GM12878 (cell line): Measurements from ENCODE around the gene SMAD2. TPM values are rescaled to one million over a fixed set of nuclear protein-coding genes. Genes with fewer than 3 reads are reported as not detected.

Experiments
- ATAC-seq: fragments of 200-7000 bp; cut with Tn5 transposase; 3 replicates; pipeline ENCODE4 v1.9.1; 2020; ENCODE audit warnings: mild to moderate bottlenecking, moderate library complexity
- BruUV-seq: library from RNA; stranded (reverse); fragments of 400-500 nt; replicated peaks from 2 replicates; lab custom pipeline; 2021; lab: Mats Ljungman, UMichigan
- CTCF ChIA-PET: fragments of 300-600 bp; sonication (Branson Sonifier 250); formaldehyde crosslinking; extraction: SDS; loops from one replicate; lab custom pipeline; 2021; ENCODE audit warnings: inconsistent platforms; lab: Yijun Ruan, JAX
- POLR2A ChIA-PET: fragments of 350-600 bp; formaldehyde crosslinking; extraction: SDS; loops from one replicate; lab custom pipeline; 2021; ENCODE audit warnings: inconsistent platforms; lab: Charles Lee
- RAD21 ChIA-PET: fragments of 300-600 bp; sonication (Branson Sonifier 250); formaldehyde crosslinking; loops from one replicate; lab custom pipeline; 2023; ENCODE audit warnings: antibody characterized with exemption; ENCODE audit not compliant: unreplicated experiment; lab: Charles Lee
- SMC1A ChIA-PET: fragments of 300-600 bp; sonication (Branson Sonifier 250); formaldehyde crosslinking; loops from one replicate; lab custom pipeline; 2023; ENCODE audit not compliant: unreplicated experiment, uncharacterized antibody; lab: Charles Lee
- DNase-seq: peaks from one replicate; pipeline ENCODE4 v3.0.0-alpha.2; 2011; ENCODE audit warnings: low read depth, low spot score
- FAIRE-seq: peaks from 3 replicates; lab custom pipeline; 2011; peaks lifted over from hg19 to GRCh38; lab: Jason Lieb, UNC
- H2AFZ ChIP-seq: 2 replicates; pipeline ENCODE4 v1.6.0; 2011; ENCODE audit warnings: low read depth, low read length, control low read depth; ENCODE audit not compliant: control insufficient read depth
- H3K27ac ChIP-seq: 2 replicates; pipeline ENCODE4 v1.5.1; 2011; ENCODE audit warnings: control low read depth; ENCODE audit not compliant: control insufficient read depth, insufficient read depth
- H3K27me3 ChIP-seq, 2 experiments: replicated peaks in 1 of 2; 2 replicates each; pipeline versions ENCODE4 v1.6.0 to v1.6.1; 2011; ENCODE audit warnings: low read length in 1 of 2; ENCODE audit not compliant: control insufficient read depth in 2 of 2, insufficient read depth in 2 of 2
- H3K36me3 ChIP-seq, 2 experiments: 2 replicates each; pipeline ENCODE4 v1.5.1; 2011; ENCODE audit warnings: low read length in 1 of 2; ENCODE audit not compliant: control insufficient read depth in 2 of 2, insufficient read depth in 2 of 2
- H3K4me1 ChIP-seq: 2 replicates; pipeline ENCODE4 v1.6.1; 2011; ENCODE audit warnings: mild to moderate bottlenecking, low read length, moderate library complexity, mixed read lengths; ENCODE audit not compliant: control insufficient read depth, insufficient read depth
- H3K4me2 ChIP-seq: 2 replicates; pipeline ENCODE4 v1.6.0; 2011; ENCODE audit warnings: control low read depth; ENCODE audit not compliant: control insufficient read depth, insufficient read depth
- H3K4me3 ChIP-seq: fragments of 200-600 bp; sonication (generic); 2 replicates; pipeline ENCODE4 v1.5.1; 2016
- H3K79me2 ChIP-seq: 2 replicates; pipeline ENCODE4 v1.6.0; 2011; ENCODE audit warnings: low read length; ENCODE audit not compliant: control insufficient read depth, insufficient read depth
- H3K9ac ChIP-seq: 2 replicates; pipeline ENCODE4 v1.8.0; 2011; ENCODE audit warnings: low read length, control low read depth, mixed read lengths; ENCODE audit not compliant: control insufficient read depth, insufficient read depth
- H3K9me3 ChIP-seq: replicated peaks from 3 replicates; pipeline ENCODE4 v1.5.1; 2011; ENCODE audit warnings: mild to moderate bottlenecking, low read length; ENCODE audit not compliant: control insufficient read depth, insufficient read depth
- H4K20me1 ChIP-seq: 2 replicates; pipeline ENCODE4 v1.6.0; 2011; ENCODE audit not compliant: control insufficient read depth, insufficient read depth
- ESRRA ChIP-seq: IDR thresholded peaks from 2 replicates; pipeline ENCODE4 v1.6.1; 2012; ENCODE audit warnings: mild to moderate bottlenecking, low read length, improper control_type of control experiment
- HDAC6 ChIP-seq: fragments of 200-600 bp; sonication (generic); IDR thresholded peaks from one replicate; pipeline ENCODE4 v1.8.0; 2017; ENCODE audit warnings: antibody characterized with exemption; ENCODE audit not compliant: unreplicated experiment
- NFIC ChIP-seq: IDR thresholded peaks from 2 replicates; pipeline ENCODE4 v1.6.1; 2012; ENCODE audit warnings: low read depth, mild to moderate bottlenecking, inconsistent platforms, low read length, moderate library complexity
- WRNIP1 ChIP-seq: IDR thresholded peaks from 2 replicates; pipeline ENCODE4 v1.6.1; 2011; ENCODE audit warnings: low read depth, low read length, improper control_type of control experiment, borderline replicate concordance
- ZNF217 ChIP-seq: fragments of 450-650 bp; IDR thresholded peaks from 2 replicates; pipeline ENCODE4 v1.6.1; 2017; ENCODE audit warnings: antibody characterized with exemption, mild to moderate bottlenecking
- WGBS: methylation state at CpG from one replicate; pipeline ENCODE4 v1.1.6; 2016; ENCODE audit warnings: low lambda C conversion rate; ENCODE audit not compliant: insufficient replicate concordance, insufficient coverage; ENCODE audit errors: missing lambda C conversion rate; 5-methylcytosine and 5-hydroxymethylcytosine counted together
- in situ Hi-C: fragments of 300-500 bp; cut with MboI; formaldehyde crosslinking; loops from 9 replicates; pipeline ENCODE4 v1.14.3; 2018; ENCODE audit warnings: mixed read lengths
- intact Hi-C: fragments of 100-400 bp; cut with micrococcal nuclease; formaldehyde crosslinking; loops from one replicate; pipeline ENCODE4 v1.14.2; 2022; ENCODE audit not compliant: unreplicated experiment
- polyA plus RNA-seq, 11 experiments: library from polyadenylated mRNA; depleted of rRNA in 4 of 11; unstranded in 6 of 11; stranded (reverse) in 5 of 11; fragments of >200 nt; fragmentation: Nextera tagmentation in 4 of 11; fragmentation: Illumina TruSeq in 1 of 11; extraction: Ambion mirVana in 4 of 11; extraction: Trizol in 1 of 11; gene quantifications; 1 replicate in 1 of 11; 2 replicates in 10 of 11; pipeline versions ENCODE4 v1.2.1 to v1.2.3, GENCODE V29; 2011 to 2016; ENCODE audit warnings: inconsistent platforms in 2 of 11, missing spikeins in 2 of 11, low read depth in 1 of 11
- total RNA-seq, 4 experiments: library from RNA; depleted of rRNA in 3 of 4; stranded (reverse); fragments of >200 nt in 3 of 4; fragmentation: Illumina TruSeq in 1 of 4; extraction: Trizol in 1 of 4; gene quantifications; 2 replicates each; pipeline versions ENCODE4 v1.2.1 to v1.2.3, GENCODE V29; 2013 to 2021
- TF ChIP-seq, protein P1 (sequence below): fragments of 450-650 bp; IDR thresholded peaks from 2 replicates; pipeline ENCODE4 v1.6.1; 2017; ENCODE audit warnings: mild to moderate bottlenecking, moderate library complexity

The SMAD2 gene
- total and polyA plus RNA-seq, 10 of the 15 experiments (the other 5 are each of a cell fraction or from before 2014, with no cell fraction given): 28.8 to 111 (median 65.8) TPM

DNA sequence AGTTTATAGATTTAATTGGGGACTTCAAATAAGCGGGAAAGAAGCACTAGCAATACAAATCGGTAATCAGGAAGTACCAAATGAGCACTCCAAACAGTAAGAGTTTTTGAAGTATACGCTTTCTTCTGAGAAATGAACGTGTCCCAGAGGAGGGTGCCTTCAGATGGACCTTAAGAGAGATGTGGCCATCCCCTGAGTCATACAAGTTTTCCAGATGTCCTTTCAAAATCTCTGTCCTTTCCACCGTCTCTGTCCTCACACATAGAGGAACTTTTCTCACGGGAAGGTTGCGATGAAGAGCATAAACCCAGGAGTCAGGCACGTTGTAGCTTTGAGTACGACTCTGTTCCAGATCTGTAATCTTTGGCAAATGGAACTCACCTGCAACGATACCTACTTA, 1.7 kb upstream of the SMAD2 start:
- Histone ChIP-seq H4K20me1 (peaks cover under 1% of the 10 kb centered on the region; the same call in 1 of the 2 replicates), H3K4me3 (0 out of 2 replicates have a peak overlapping the region, but pooled peaks have one; percentile 63), H3K79me2 (peaks cover 28% of the 10 kb centered on the region), H3K9ac (peak overlapping the region; percentile 86; the same call in 1 of the 2 replicates), H3K9me3 (no peaks in the 10 kb centered on the region; the same call in 2 of the 3 replicates), H2AFZ (no peak overlapping the region; the same call in 1 of the 2 replicates), H3K27me3 (no peaks in the 10 kb centered on the region), H3K4me2 (peak overlapping the region; percentile 91), H3K27ac (no peak overlapping the region), H3K4me1 (no peaks in the 10 kb centered on the region), H3K36me3 (no peaks in the 10 kb centered on the region)
- intact Hi-C loops (loop anchor here (5.0 kb wide), 1 partner anchor 90 kb away; no protein-coding TSS in a partner anchor), in situ Hi-C loops (no loop called here)
- ChIA-PET POLR2A (no interaction called here), RAD21 (no interaction called here), CTCF (no interaction called here), SMC1A (interaction anchor here (1.4 kb wide), 1 partner anchor 29 kb away, joined by 4 read pairs; no protein-coding TSS in a partner anchor)
- BruUV-seq: no TSS peak
- DNase-seq (no peak), ATAC-seq (no peak), FAIRE-seq (no peak)
- 91% methylated on average over 10 of the region's 10 CpGs for WGBS
- TF ChIP-seq WRNIP1 (no peak), NFIC (no peak), HDAC6 (no peak), ZNF217 (no peak), ESRRA (no peak)
- TF ChIP-seq, protein P1, sequence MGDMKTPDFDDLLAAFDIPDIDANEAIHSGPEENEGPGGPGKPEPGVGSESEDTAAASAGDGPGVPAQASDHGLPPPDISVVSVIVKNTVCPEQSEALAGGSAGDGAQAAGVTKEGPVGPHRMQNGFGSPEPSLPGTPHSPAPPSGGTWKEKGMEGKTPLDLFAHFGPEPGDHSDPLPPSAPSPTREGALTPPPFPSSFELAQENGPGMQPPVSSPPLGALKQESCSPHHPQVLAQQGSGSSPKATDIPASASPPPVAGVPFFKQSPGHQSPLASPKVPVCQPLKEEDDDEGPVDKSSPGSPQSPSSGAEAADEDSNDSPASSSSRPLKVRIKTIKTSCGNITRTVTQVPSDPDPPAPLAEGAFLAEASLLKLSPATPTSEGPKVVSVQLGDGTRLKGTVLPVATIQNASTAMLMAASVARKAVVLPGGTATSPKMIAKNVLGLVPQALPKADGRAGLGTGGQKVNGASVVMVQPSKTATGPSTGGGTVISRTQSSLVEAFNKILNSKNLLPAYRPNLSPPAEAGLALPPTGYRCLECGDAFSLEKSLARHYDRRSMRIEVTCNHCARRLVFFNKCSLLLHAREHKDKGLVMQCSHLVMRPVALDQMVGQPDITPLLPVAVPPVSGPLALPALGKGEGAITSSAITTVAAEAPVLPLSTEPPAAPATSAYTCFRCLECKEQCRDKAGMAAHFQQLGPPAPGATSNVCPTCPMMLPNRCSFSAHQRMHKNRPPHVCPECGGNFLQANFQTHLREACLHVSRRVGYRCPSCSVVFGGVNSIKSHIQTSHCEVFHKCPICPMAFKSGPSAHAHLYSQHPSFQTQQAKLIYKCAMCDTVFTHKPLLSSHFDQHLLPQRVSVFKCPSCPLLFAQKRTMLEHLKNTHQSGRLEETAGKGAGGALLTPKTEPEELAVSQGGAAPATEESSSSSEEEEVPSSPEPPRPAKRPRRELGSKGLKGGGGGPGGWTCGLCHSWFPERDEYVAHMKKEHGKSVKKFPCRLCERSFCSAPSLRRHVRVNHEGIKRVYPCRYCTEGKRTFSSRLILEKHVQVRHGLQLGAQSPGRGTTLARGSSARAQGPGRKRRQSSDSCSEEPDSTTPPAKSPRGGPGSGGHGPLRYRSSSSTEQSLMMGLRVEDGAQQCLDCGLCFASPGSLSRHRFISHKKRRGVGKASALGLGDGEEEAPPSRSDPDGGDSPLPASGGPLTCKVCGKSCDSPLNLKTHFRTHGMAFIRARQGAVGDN: no peak
